ENCODE data around the gene GRHPR. TPM values are rescaled to one million over a fixed set of nuclear protein-coding genes. Genes with fewer than 3 reads are reported as not detected.

Gene GRHPR
- total and polyA plus RNA-seq, 2 of the 8 experiments (the other 6 are each of a cell fraction or from before 2014, with no cell fraction given) = 97.0 to 201 TPM

- Histone ChIP-seq H3K36me3 (ENCODE audit: control insufficient read depth in 2 of 4, insufficient read depth in 4 of 4, low read length in 3 of 4) (peaks cover 24 to 69% (median 32%) of the 10 kb centered on the region in 4 experiments; a peak in 7 of 8 replicates), H3K4ac (replicated peaks; ENCODE audit: insufficient read length, low read depth, low read length) (no peak overlapping the region), H3K79me1 (ENCODE audit: low read depth, low read length) (peaks cover 18% of the 10 kb centered on the region), H4K20me1 (replicated peaks in 1 of 2; ENCODE audit: control insufficient read depth in 1 of 2, insufficient read depth in 2 of 2, low read length in 2 of 2) (peaks cover 11 to 15% of the 10 kb centered on the region in 2 experiments), H3K4me3 (ENCODE audit: extremely low read depth in 1 of 4, insufficient read depth in 2 of 4, low read depth in 3 of 4, low read length in 4 of 4) (no peak overlapping the region), H2AFZ (ENCODE audit: low read length) (no peak overlapping the region), H3K23ac (ENCODE audit: insufficient read length) (no peak overlapping the region), H2BK20ac (ENCODE audit: low read length) (no peak overlapping the region), H3K56ac (replicated peaks; ENCODE audit: insufficient read length, low read depth, low read length) (no peak overlapping the region), H3K27ac (ENCODE audit: low read depth, low read length) (no peak overlapping the region), H3K18ac (ENCODE audit: extremely low read depth, low read length) (no peak overlapping the region), H3K4me1 (replicated peaks in 1 of 4; ENCODE audit: control insufficient read depth in 3 of 4, insufficient read depth in 4 of 4, low read length in 3 of 4) (peaks cover 0 to 11% (median 5%) of the 10 kb centered on the region in 4 experiments; a peak in 6 of 7 replicates), H4K5ac (ENCODE audit: insufficient read length, low read depth, low read length) (no peak overlapping the region), H3K27me3 (replicated peaks in 1 of 4; ENCODE audit: control insufficient read depth in 3 of 4, extremely low read depth in 1 of 4, insufficient read depth in 3 of 4, low read length in 3 of 4) (no peaks in the 10 kb centered on the region), H3K14ac (ENCODE audit: insufficient read length) (no peak overlapping the region), H3K79me2 (ENCODE audit: control insufficient read depth in 1 of 2, insufficient read depth in 2 of 2, low read length in 2 of 2) (peaks cover 0 to 11% of the 10 kb centered on the region in 2 experiments; a peak in 2 of 4 replicates), H2AK5ac (ENCODE audit: low read depth, low read length) (no peak overlapping the region), H4K91ac (replicated peaks; ENCODE audit: insufficient read length, low read length) (no peak overlapping the region), H3K9ac (replicated peaks in 1 of 4; ENCODE audit: extremely low read depth in 1 of 4, low read depth in 3 of 4, low read length in 3 of 4) (no peak overlapping the region), H3K4me2 (ENCODE audit: insufficient read depth in 1 of 2, low read depth in 2 of 2, low read length in 2 of 2) (no peak overlapping the region), H2BK5ac (ENCODE audit: low read depth, low read length) (no peak overlapping the region), H4K8ac (ENCODE audit: extremely low read depth, insufficient read depth, low read length) (no peak overlapping the region), H2BK120ac (replicated peaks; ENCODE audit: low read depth, low read length) (no peak overlapping the region), H3K9me3 (ENCODE audit: insufficient read depth in 2 of 2, low read depth in 1 of 2, low read length in 1 of 2) (no peaks in the 10 kb centered on the region), H2BK12ac (ENCODE audit: low read depth, low read length) (no peak overlapping the region), H2BK15ac (ENCODE audit: low read length) (no peak overlapping the region), H3K23me2 (ENCODE audit: low read depth, low read length) (no peaks in the 10 kb centered on the region)
- no peak for FAIRE-seq
- no peak for DNase-seq (ENCODE audit: low read depth in 1 of 2, low spot score in 2 of 2)
- WGBS, 2 experiments (ENCODE audit: extremely low coverage in 1 of 2, insufficient coverage in 1 of 2, insufficient read length in 1 of 2, insufficient replicate concordance in 2 of 2, low coverage in 1 of 2, low lambda C conversion rate in 2 of 2, missing lambda C conversion rate in 1 of 2) = 95% methylated on average over 14 of the region's 14 CpGs; no CpG with 5 or more reads in 1 of the 2 experiments
- TF ChIP-seq HDAC6 (IDR thresholded peaks at IDR 0.05; ENCODE audit: low read depth, low read length) (no peak), PHF8 (conservative IDR thresholded peaks at IDR 0.05; ENCODE audit: low read depth, low read length) (no peak), ATF2 (IDR thresholded peaks at IDR 0.05; ENCODE audit: low read length) (no peak), FOSL1 (IDR thresholded peaks at IDR 0.05; ENCODE audit: insufficient read depth, low read depth, low read length) (no peak), EP300 (IDR thresholded peaks at IDR 0.05; ENCODE audit: borderline replicate concordance in 1 of 2, low read depth in 2 of 2, low read length in 2 of 2) (no peak)
- CTCF ChIA-PET (ENCODE audit: partially characterized antibody) = no interaction called here
- POLR2A ChIA-PET (ENCODE audit: partially characterized antibody) = interaction anchor here (0.9 to 1.8 kb wide), 3 partner anchors 11 to 17 kb away, joined by 4 to 6 read pairs (median 5); no protein-coding TSS in a partner anchor
These were observed 5.8 kb downstream of the GRHPR start for GRCh38 chr9:37428345-37428744.

Data from H1 (cell line).